HepG2 (cell line): ENCODE results near the gene LTA4H. TPM values are rescaled to one million over a fixed set of nuclear protein-coding genes. Genes with fewer than 3 reads are reported as not detected.

Experiments
- ATAC-seq: fragments of 200-7000 bp; cut with Tn5 transposase; 3 replicates; pipeline ENCODE4 v1.9.1; 2020; ENCODE audit warnings: mild to moderate bottlenecking, moderate library complexity
- BruUV-seq: library from RNA; stranded (reverse); fragments of 400-500 nt; replicated peaks from 2 replicates; lab custom pipeline; 2021; lab: Mats Ljungman, UMichigan
- CTCF ChIA-PET: fragments of 300-600 bp; formaldehyde crosslinking; extraction: SDS; loops from one replicate; lab custom pipeline; 2021; ENCODE audit warnings: low total read pairs, inconsistent platforms, low intra/inter-chr PET ratio; lab: Yijun Ruan, JAX
- POLR2A ChIA-PET: fragments of 350-600 bp; sonication (Branson Sonifier 250); formaldehyde crosslinking; loops from one replicate; lab custom pipeline; 2020; ENCODE audit warnings: antibody characterized with exemption, inconsistent platforms; lab: Yijun Ruan, JAX
- DNase-seq: peaks from one replicate; pipeline ENCODE4 v3.0.0-alpha.2; 2015; ENCODE audit warnings: low spot score
- FAIRE-seq: peaks from 3 replicates; lab custom pipeline; 2011; peaks lifted over from hg19 to GRCh38; lab: Jason Lieb, UNC
- H2AFZ ChIP-seq: one replicate; pipeline ENCODE4 v1.6.1; 2011; ENCODE audit warnings: low read length, inconsistent platforms
- H3K27ac ChIP-seq: fragments of 300-600 bp; 3 replicates; pipeline ENCODE4 v1.8.0; 2011; ENCODE audit warnings: mixed run types, mild to moderate bottlenecking, mixed read lengths, low read length, inconsistent platforms; ENCODE audit not compliant: insufficient read depth; ENCODE audit errors: extremely low read length
- H3K27me3 ChIP-seq, 2 experiments: fragments of 200-600 bp in 1 of 2; 2 replicates in 1 of 2; 3 replicates in 1 of 2; pipeline versions ENCODE4 v1.6.0 to v1.8.0; 2011; ENCODE audit warnings: low read length in 2 of 2, mild to moderate bottlenecking in 2 of 2, moderate library complexity in 2 of 2, inconsistent platforms in 1 of 2; ENCODE audit not compliant: insufficient read depth in 2 of 2, control insufficient read depth in 1 of 2
- H3K36me3 ChIP-seq, 2 experiments: fragments of 200-600 bp in 1 of 2; replicated peaks in 1 of 2; 2 replicates in 1 of 2; 3 replicates in 1 of 2; pipeline versions ENCODE4 v1.5.1 to v1.8.0; 2011; ENCODE audit warnings: low read length in 2 of 2, inconsistent platforms in 1 of 2; ENCODE audit not compliant: insufficient read depth in 2 of 2, control insufficient read depth in 1 of 2
- H3K4me1 ChIP-seq: 2 replicates; pipeline ENCODE4 v1.5.1; 2012; ENCODE audit warnings: low read length, inconsistent platforms; ENCODE audit not compliant: insufficient read depth
- H3K4me2 ChIP-seq: 2 replicates; pipeline ENCODE4 v1.6.0; 2011; ENCODE audit warnings: low read depth, low read length, inconsistent platforms
- H3K4me3 ChIP-seq, 3 experiments: fragments of 200-600 bp in 1 of 3; sonication (generic), shearing (Covaris generic) in 1 of 3; replicated peaks in 1 of 3; 2 replicates each; pipeline ENCODE4 v1.5.1; 2011 to 2016; ENCODE audit warnings: low read length in 3 of 3, inconsistent platforms in 2 of 3, low read depth in 2 of 3, mild to moderate bottlenecking in 2 of 3, control low read depth in 1 of 3, mixed read lengths in 1 of 3; ENCODE audit not compliant: insufficient read depth in 1 of 3
- H3K79me2 ChIP-seq: one replicate; pipeline ENCODE4 v1.6.1; 2011; ENCODE audit warnings: low read length, inconsistent platforms; ENCODE audit not compliant: insufficient read depth
- H3K9ac ChIP-seq: 2 replicates; pipeline ENCODE4 v1.6.0; 2011; ENCODE audit warnings: mild to moderate bottlenecking, low read depth, low read length, inconsistent platforms; ENCODE audit not compliant: insufficient read depth
- H3K9me3 ChIP-seq: 2 replicates; pipeline ENCODE4 v1.5.1; 2012; ENCODE audit warnings: mild to moderate bottlenecking, low read length
- H4K20me1 ChIP-seq: 2 replicates; pipeline ENCODE4 v1.6.0; 2011; ENCODE audit warnings: inconsistent platforms, mild to moderate bottlenecking, low read length, moderate library complexity; ENCODE audit not compliant: insufficient read depth
- CEBPB ChIP-seq: IDR thresholded peaks from 2 replicates; pipeline ENCODE4 v1.6.1; 2011; ENCODE audit warnings: low read depth, low read length, improper control_type of control experiment, borderline replicate concordance
- HNRNPK ChIP-seq: fragments of 200-400 bp; formaldehyde crosslinking; IDR thresholded peaks from 2 replicates; pipeline ENCODE4 v1.6.1; 2018; ENCODE audit warnings: low read length, low read depth, moderate library complexity, mild to moderate bottlenecking; ENCODE audit not compliant: poor library complexity, severe bottlenecking
- HOXA5 ChIP-seq: sonication (generic); formaldehyde crosslinking; IDR thresholded peaks from 2 replicates; pipeline ENCODE4 v1.4.0; 2020; ENCODE audit warnings: missing genetic modification reagents
- JUNB ChIP-seq: sonication (generic); formaldehyde crosslinking; IDR thresholded peaks from 2 replicates; pipeline ENCODE4 v1.8.0; 2022; ENCODE audit warnings: missing genetic modification reagents, mild to moderate bottlenecking, borderline replicate concordance
- NR2F2 ChIP-seq: IDR thresholded peaks from 2 replicates; pipeline ENCODE4 v1.6.1; 2012; ENCODE audit warnings: low read depth, inconsistent platforms, borderline replicate concordance
- SP140L ChIP-seq: sonication (generic); formaldehyde crosslinking; IDR thresholded peaks from 2 replicates; pipeline ENCODE4 v1.4.0; 2020; ENCODE audit warnings: missing genetic modification reagents, borderline replicate concordance
- TMF1 ChIP-seq: sonication (generic); formaldehyde crosslinking; IDR thresholded peaks from 2 replicates; pipeline ENCODE4 v1.8.1; 2022; ENCODE audit warnings: low read depth, missing genetic modification reagents
- ZFP90 ChIP-seq: sonication (generic); formaldehyde crosslinking; IDR thresholded peaks from 2 replicates; pipeline ENCODE4 v1.8.0; 2022; ENCODE audit warnings: missing genetic modification reagents, mild to moderate bottlenecking, inconsistent platforms, borderline replicate concordance
- ZMYM2 ChIP-seq: sonication (generic); formaldehyde crosslinking; IDR thresholded peaks from 2 replicates; pipeline ENCODE4 v1.8.0; 2022; ENCODE audit warnings: mild to moderate bottlenecking, missing genetic modification reagents
- ZNF256 ChIP-seq: sonication (generic); formaldehyde crosslinking; conservative IDR thresholded peaks from 2 replicates; pipeline ENCODE4 v1.4.0; 2020; ENCODE audit warnings: missing genetic modification reagents
- ZNF317 ChIP-seq: sonication (generic); formaldehyde crosslinking; IDR thresholded peaks from 2 replicates; pipeline ENCODE4 v1.5.0; 2020; ENCODE audit warnings: mild to moderate bottlenecking, missing genetic modification reagents
- ZNF557 ChIP-seq: sonication (generic); formaldehyde crosslinking; IDR thresholded peaks from 2 replicates; pipeline ENCODE4 v1.4.0; 2020; ENCODE audit warnings: missing genetic modification reagents
- ZNF775 ChIP-seq: sonication (generic); formaldehyde crosslinking; IDR thresholded peaks from 2 replicates; pipeline ENCODE4 v1.4.0; 2020; ENCODE audit warnings: missing genetic modification reagents, mild to moderate bottlenecking, moderate library complexity, borderline replicate concordance
- WGBS: methylation state at CpG from one replicate; pipeline ENCODE4 v1.1.6; 2017; ENCODE audit warnings: low lambda C conversion rate; 5-methylcytosine and 5-hydroxymethylcytosine counted together
- in situ Hi-C: cut with HindIII; loops from 2 replicates; pipeline ENCODE4 v1.10.0; 2017; ENCODE audit warnings: low pct_unique_long_range_greater_than_20kb; ENCODE audit not compliant: extremely low pct_ligation_motif_present
- intact Hi-C: fragments of 100-400 bp; cut with micrococcal nuclease; formaldehyde crosslinking; loops from one replicate; pipeline ENCODE4 v1.10.0; 2022; ENCODE audit not compliant: unreplicated experiment
- polyA plus RNA-seq, 8 experiments: library from polyadenylated mRNA; depleted of rRNA in 3 of 8; stranded (reverse) in 7 of 8; unstranded in 1 of 8; fragments of >200 nt; fragmentation: Illumina TruSeq in 4 of 8; extraction: Trizol in 4 of 8; gene quantifications; 2 replicates each; pipeline versions ENCODE4 v1.2.1 to v1.2.3, GENCODE V29; 2011 to 2016; ENCODE audit warnings: low read depth in 4 of 8, missing spikeins in 1 of 8, mixed read lengths in 1 of 8; ENCODE audit not compliant: insufficient read depth in 1 of 8
- total RNA-seq, 5 experiments: library from RNA; depleted of rRNA; stranded (reverse); fragments of >200 nt; fragmentation: Illumina TruSeq; extraction: Trizol; gene quantifications; 2 replicates each; pipeline ENCODE4 v1.2.3, GENCODE V29; 2016; ENCODE audit warnings: low read depth in 1 of 5
- TF ChIP-seq, protein P1 (sequence below): sonication (generic); formaldehyde crosslinking; IDR thresholded peaks from 2 replicates; pipeline ENCODE4 v1.5.1; 2020; ENCODE audit warnings: mild to moderate bottlenecking, missing genetic modification reagents, borderline replicate concordance

The LTA4H gene
- total and polyA plus RNA-seq, 2 of the 13 experiments (the other 11 are each of a cell fraction or from before 2014, with no cell fraction given), result 87.5 to 90.4 TPM

DNA sequence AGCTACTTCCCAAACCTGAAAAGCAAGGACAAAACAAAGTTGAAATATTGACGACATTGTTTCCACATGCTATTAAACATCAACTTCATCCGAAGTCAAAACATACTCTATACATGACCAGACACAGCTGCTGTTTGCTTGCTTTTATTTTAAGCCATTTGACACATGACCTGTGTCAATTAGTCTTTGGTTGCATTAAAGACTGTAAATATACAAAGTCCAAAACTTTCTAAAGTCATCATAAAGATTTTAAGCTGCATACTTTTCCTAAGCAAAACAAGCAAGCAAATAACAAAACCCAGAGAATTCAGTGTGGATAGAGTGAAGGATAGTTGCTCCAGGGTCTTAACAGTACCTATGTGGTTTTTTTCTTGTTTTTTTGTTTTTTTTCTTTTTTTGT is 61.0 kb downstream of the LTA4H start (continued):
- TF ChIP-seq ZNF256 (CRISPR knock-in tag), result no peak
- TF ChIP-seq SP140L (CRISPR knock-in tag), result peak; percentile 61; the same call in 1 of the 2 replicates
- no peak for TF ChIP-seq ZFP90 (CRISPR knock-in tag)
- 0 out of 2 replicates have a peak, but pooled peaks have one; percentile 43 for TF ChIP-seq HOXA5 (CRISPR knock-in tag)
- TF ChIP-seq, protein P1, sequence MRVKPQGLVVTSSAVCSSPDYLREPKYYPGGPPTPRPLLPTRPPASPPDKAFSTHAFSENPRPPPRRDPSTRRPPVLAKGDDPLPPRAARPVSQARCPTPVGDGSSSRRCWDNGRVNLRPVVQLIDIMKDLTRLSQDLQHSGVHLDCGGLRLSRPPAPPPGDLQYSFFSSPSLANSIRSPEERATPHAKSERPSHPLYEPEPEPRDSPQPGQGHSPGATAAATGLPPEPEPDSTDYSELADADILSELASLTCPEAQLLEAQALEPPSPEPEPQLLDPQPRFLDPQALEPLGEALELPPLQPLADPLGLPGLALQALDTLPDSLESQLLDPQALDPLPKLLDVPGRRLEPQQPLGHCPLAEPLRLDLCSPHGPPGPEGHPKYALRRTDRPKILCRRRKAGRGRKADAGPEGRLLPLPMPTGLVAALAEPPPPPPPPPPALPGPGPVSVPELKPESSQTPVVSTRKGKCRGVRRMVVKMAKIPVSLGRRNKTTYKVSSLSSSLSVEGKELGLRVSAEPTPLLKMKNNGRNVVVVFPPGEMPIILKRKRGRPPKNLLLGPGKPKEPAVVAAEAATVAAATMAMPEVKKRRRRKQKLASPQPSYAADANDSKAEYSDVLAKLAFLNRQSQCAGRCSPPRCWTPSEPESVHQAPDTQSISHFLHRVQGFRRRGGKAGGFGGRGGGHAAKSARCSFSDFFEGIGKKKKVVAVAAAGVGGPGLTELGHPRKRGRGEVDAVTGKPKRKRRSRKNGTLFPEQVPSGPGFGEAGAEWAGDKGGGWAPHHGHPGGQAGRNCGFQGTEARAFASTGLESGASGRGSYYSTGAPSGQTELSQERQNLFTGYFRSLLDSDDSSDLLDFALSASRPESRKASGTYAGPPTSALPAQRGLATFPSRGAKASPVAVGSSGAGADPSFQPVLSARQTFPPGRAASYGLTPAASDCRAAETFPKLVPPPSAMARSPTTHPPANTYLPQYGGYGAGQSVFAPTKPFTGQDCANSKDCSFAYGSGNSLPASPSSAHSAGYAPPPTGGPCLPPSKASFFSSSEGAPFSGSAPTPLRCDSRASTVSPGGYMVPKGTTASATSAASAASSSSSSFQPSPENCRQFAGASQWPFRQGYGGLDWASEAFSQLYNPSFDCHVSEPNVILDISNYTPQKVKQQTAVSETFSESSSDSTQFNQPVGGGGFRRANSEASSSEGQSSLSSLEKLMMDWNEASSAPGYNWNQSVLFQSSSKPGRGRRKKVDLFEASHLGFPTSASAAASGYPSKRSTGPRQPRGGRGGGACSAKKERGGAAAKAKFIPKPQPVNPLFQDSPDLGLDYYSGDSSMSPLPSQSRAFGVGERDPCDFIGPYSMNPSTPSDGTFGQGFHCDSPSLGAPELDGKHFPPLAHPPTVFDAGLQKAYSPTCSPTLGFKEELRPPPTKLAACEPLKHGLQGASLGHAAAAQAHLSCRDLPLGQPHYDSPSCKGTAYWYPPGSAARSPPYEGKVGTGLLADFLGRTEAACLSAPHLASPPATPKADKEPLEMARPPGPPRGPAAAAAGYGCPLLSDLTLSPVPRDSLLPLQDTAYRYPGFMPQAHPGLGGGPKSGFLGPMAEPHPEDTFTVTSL (CRISPR knock-in tag), result peak; percentile 93; the same call in 1 of the 2 replicates
- TF ChIP-seq, all 625 proteins: peak for 143

DNA sequence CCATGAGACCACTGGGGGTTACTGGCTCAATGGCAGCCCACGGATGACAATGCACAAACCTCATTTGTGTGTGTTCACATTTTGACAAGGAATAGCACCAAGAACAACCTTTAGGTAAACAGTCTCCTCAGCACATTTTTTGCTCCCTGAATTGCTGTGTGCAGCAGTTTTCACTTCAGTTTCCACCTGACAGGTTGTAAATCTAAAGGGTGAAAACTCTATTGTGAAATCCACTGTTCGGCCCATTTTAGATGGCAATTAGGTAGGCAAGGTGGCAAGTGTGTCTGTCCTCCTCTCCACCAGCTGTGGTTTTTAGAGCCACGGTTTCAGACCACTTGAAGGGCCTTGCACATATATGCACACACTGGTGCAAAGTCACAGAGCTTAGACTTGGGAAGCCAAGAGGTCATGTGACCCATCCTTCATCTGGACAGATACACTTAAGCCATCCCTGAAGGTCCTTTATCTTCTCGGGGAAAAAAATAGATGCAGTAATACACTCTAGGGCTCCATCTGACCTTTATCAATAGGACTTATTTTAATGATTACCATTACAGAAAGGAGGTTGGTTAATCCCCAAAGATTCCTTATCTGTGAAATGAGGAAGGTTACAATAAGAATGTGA is 62.4 kb downstream of the LTA4H start:
- Histone ChIP-seq H3K79me2 (no peaks in the 10 kb centered on the region), H3K4me3 (no peak overlapping the region), H3K4me1 (peaks cover 69% of the 10 kb centered on the region), H3K36me3 (no peaks in the 10 kb centered on the region), H2AFZ (no peak overlapping the region), H3K27me3 (no peaks in the 10 kb centered on the region), H3K9me3 (no peaks in the 10 kb centered on the region), H3K27ac (no peak overlapping the region), H3K9ac (no peak overlapping the region), H3K4me2 (no peak overlapping the region), H4K20me1 (no peaks in the 10 kb centered on the region)
- DNase-seq, result no peak
- WGBS, result 94% methylated on average over 2 of the region's 4 CpGs
- BruUV-seq, result no TSS peak
- intact Hi-C loops, result no loop called here
- ATAC-seq, result no peak
- ChIA-PET CTCF (no interaction called here), POLR2A (interaction anchor here (1.6 to 7.0 kb wide), 3 partner anchors 10 to 30 kb away, joined by 4 to 92 read pairs (median 30); partner anchors contain the start of genes AMDHD1, CCDC38 and HAL)
- in situ Hi-C loops, result no loop called here
- FAIRE-seq, result no peak
- TF ChIP-seq CEBPB (peak; percentile 53; the same call in 1 of the 2 replicates), ZNF317 (0 out of 2 replicates have a peak, but pooled peaks have one; percentile 26), ZNF775 (CRISPR knock-in tag) (no peak), JUNB (CRISPR knock-in tag) (no peak), HNRNPK (no peak), NR2F2 (no peak), TMF1 (no peak), ZMYM2 (CRISPR knock-in tag) (no peak), ZNF557 (CRISPR knock-in tag) (no peak)
